Activated effector memory CD4-positive, alpha-beta T cell treated with anti-CD3 and anti-CD28 coated beads, Interleukin-2, amount 50 U/mL, for 16 hours (primary cell): ENCODE data around the gene PHLDA1.

Source experiments
- DNase-seq: peaks from one replicate; pipeline ENCODE4 v3.0.0-alpha.2; 2020

The PHLDA1 gene

GRCh38 chr12:76037130-76038103 lies 5.8 kb upstream of the PHLDA1 start:
- DNase-seq, result no peak

- no peak for DNase-seq
Observed at GRCh38 chr12:76035045-76035444, 3.5 kb upstream of the PHLDA1 start.

GRCh38 chr12:76033081-76034011 lies 1.8 kb upstream of the PHLDA1 start:
- DNase-seq, result no peak

- peak; percentile 64 for DNase-seq
Observed at GRCh38 chr12:76032043-76032981, 736 bp upstream of the PHLDA1 start.

DNA sequence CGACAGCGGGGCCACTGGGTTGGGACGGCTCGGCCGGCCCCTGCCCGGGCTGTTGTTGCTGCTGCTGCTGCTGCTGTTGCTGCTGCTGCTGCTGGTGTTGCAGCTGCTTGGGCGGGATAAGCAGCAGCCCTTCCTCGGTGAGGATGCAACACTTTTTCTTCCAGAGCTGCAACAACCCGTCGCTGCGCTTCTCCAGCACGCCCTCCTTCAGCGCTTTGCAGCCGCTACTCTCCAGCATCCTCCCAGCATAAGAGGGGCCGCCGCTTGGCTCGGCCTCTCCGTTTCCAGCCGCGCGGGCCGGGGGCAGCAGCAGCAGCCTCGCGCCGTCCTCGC lies 529 bp downstream of the PHLDA1 start:
- no peak for DNase-seq

- peak; percentile 83 for DNase-seq
Observed at GRCh38 chr12:76030341-76031080, 1.1 kb downstream of the PHLDA1 start.

DNA sequence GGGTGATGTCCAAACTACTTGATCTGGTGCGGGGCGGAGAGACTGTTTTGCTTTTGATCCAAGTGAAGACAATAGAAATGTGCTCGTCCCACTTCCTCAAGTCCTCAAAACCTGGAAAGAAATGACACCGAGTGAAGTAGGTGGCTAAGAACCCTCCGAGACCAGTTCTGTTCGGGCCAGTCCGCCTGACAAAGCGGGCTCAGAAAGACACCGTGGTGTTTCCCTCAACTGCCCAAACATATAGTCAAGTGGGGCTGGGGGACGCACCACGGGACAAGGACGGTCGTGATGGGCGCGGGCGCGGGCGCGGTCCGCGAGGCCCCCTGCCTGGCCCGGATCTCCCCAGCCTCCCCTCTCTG lies 1.6 kb downstream of the PHLDA1 start:
- DNase-seq, result peak; percentile 71

GRCh38 chr12:76028571-76029277 lies 2.9 kb downstream of the PHLDA1 start:
- DNase-seq, result no peak

- DNase-seq, result no peak
Observed at GRCh38 chr12:76026643-76027063, 4.9 kb downstream of the PHLDA1 start.

DNA sequence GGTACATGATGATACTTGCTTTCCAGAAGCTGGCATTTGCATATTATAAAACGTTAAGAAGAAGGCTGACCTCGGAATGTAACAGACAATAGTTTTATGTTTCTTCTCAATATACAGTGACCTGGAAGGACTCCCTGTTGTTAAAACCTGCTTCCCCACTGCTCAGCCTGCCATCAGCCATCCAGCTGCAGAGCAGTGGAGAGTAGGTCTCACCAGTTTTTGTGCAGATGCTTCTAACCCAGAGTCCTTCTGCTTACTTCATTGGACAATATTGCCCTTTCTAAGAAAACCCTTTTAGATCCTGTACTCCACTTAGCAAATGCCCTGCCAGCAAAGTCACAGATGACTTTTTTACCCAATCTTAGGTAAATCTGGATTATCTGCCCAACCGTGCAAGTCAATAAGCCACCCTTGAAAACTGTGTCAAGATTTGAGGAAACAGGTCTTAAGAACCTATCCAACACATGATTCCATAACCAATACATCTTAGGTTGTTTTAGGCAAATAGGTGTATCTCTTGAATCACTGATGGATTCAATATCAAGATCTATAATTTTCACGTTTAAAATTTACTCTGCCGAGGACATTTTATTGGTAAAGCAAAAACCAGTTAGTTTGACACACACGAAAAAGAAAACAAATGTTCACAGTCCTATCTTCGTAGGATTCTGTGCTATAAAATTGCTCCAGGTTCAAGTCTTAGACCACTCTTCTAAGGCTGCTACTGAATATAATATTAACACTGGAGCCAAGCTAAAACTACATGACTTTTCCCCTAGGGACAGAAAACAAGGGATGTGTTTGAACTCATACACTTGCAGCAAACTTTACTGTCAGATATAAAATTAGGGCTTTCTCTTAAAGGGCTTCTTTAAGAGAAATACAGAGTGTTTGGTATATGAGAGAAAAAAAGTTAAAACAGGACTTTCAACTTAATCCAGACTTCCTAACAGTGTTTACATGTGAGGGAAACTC lies 5.7 kb downstream of the PHLDA1 start:
- no peak for DNase-seq

GRCh38 chr12:76024942-76025600 lies 6.5 kb downstream of the PHLDA1 start:
- no peak for DNase-seq

DNA sequence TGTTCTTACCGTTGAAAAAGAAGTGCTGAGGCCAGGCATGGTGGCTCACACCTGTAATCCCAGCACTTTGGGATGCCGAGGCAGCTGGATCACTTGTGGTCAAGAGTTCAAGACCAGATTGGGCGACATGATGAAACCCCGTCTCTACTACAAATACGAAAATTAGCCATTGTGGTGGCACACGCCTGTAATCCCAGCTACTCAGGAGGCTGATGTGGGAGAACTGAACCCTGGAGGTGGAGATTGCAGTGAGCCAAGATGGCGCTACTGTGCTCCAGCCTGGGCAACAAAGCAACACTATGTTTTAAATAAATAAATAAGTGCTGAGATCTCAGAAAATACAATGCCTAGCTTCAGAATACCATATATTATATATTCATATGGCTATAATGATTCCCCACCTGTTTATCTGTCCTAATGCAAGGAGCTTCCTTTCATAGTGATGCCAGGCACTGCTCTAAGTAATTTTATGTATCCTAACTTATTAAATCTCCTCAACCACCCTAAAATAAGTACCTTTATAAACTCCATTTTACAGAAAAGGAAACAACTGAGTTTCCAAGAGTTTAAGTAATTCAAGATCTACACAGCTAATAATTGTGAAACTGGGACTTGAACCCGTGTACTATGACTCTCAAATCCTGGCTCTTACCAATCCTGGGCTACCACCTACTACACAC lies 7.3 kb downstream of the PHLDA1 start:
- DNase-seq, result no peak

DNA sequence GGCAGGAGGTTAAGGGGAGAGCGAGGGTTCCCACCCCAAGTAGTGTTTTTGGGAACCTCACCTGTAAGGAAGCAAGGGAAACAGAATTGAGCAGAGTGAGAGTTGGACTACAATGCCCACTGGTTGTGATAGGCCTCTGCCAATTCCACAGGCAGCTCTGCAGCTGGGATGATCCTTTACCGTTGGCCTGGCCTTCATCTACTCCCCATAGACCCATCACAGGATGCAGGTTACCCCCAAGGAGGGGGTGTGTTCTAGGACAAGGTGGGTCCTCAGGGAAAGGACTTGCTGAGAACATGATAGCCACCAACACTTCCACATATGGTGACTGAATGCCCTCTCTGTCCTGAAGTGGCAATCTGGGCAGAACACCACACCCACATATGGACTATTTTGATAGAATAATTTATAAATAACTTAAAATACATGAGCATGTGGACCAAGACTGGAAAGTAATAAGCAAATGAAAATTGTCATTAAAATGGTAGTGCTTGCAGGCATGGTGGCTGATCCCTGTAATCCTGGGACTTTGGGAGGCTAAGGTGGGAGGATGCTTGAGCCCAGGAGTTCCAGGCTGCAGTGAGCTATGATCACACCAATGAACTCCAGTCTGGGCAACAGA lies 8.4 kb downstream of the PHLDA1 start:
- no peak for DNase-seq

DNA sequence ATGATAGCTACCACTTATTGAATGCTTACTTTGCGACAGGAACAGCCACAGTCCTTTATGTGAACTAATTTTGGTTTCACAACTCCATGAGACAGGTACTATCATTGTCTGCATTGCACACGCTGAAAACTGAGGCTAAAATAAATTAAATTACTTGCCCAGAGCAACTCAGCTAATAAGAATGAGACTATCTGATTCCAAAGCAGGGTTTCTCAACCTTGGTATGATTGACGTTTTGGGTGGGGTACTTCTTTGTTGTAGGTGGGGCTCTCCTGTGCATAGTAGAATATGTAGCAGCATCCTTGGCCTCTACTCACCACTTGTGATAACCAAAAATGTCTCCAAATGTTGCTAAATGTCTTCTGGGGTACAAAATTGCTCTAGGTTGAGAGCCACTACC lies 9.1 kb downstream of the PHLDA1 start:
- no peak for DNase-seq

DNA sequence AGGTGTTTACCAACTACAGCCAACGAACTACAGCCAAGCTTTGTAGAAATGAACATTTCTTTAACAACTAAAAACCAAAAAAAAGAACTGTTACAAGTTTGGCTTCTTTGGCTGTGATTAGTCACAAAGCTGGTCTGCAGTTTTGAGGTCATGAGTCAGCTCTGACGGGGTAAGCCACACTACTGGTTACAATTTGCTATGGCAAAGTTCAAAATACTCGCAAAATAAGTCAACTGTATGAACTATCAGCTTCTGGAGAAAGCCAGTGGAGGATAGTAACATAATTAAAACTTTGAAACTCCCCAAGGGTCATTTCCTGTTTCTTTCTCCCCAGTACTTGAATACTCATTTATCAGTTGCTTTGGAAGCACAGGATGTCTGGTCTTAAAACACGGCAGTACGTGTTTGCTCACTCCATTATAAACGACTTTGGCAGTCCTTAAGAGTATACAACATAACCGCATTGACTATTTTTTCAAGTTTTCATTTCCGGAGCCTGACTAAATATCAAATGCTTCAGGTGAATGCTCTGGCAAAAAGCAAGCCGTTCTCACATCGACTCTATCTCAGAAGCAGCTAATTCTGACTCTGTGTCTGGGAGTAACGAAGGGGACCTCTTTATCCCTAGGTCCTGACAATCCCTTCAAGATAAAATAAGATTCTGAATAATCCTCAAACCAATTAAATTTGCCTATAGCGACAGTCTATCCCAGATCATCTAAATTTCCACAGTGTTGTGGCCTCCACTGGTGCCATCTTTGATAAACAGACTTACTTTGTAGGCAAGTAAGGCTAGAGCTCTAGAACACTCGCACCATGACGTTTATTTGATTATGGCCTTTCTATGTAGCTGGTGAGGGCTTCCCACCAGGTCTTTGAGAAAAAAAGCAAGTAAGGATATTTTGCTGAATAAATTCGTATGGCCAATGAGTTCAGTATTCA lies 10.6 kb downstream of the PHLDA1 start:
- peak; percentile 86 for DNase-seq

- DNase-seq, result peak; percentile 88
Observed at GRCh38 chr12:76020281-76020680, 11.3 kb downstream of the PHLDA1 start.

DNA sequence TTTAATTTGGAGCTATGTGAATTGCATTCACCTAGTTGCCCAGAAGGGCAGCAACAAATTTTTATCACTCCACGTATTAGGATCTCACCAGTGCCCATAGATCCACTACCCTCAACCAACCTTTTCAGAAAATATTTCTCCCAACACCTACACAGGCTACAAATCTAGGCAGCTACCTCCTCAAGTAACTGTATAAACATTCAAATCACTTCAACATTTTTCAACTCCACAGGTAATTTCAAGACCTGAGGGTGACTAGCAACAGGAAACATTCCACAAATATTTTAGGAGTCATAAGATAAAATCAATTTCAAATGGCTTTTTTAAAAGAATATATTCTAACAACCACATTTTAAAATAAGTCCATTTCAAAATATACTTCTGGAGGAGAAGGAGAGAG lies 12.9 kb downstream of the PHLDA1 start:
- no peak for DNase-seq
